ENCODE data around the gene BAG5.
"Not testable (repeated sequence)": the region's sequence is repeated elsewhere in the genome, so short reads cannot be mapped to it uniquely, and the experiment has no call there.

Gene BAG5

DNA sequence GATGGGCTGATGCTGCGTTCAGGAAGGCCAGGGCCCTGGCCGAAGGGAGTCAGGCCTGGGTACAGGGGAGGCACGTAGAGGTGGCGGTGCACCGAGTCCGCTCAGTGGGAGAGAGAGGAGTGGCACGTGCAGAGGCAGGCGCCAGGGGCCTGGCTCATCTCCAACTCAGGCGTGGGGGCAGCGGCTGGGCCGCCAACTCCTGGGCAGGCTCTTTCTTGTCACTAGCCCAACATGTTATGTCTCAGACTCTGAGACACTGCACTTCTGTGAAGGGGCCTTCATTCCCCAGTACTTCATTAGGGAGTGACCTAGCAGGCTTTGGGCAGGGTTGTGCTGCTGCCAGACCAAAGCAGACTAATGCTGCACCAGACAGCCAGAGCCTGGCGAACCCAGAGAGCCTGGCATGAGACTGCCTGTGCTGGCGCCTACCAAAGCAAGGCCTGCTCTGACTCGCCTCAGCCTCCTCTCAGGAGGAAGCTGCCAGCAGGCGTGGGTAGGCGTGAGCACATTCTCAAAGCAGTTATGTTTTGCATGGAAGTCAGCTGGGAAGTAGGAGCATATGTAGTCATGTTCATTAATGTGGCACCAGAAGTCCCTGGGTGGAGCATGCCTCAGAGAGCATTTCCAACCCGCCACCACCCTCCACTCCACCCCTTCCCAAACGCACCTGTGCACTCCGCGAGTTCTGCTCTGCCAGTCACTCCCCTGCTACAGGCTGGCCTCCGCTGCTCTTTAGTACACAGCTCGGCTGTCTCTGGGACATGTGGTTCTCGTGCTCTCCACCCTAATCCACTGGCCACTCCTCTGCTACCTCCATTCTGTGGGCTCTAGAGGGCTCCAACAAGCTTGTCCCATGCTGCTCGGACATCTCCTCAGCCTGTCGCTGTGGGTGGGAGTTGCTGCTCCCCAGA, 49.5 kb downstream of the BAG5 start:
- Mint-ChIP-seq H3K27me3 (ENCODE audit: low read depth) (no peaks in the 10 kb centered on the region), H3K27ac (no peak overlapping the region), H3K36me3 (ENCODE audit: low read depth) (peaks cover 3% of the 10 kb centered on the region), H3K4me1 (ENCODE audit: low read depth) (no peaks in the 10 kb centered on the region), H3K9me3 (no peaks in the 10 kb centered on the region), H3K4me3 (no peak overlapping the region)
- DNase-seq (ENCODE audit: low spot score): no peak

DNA sequence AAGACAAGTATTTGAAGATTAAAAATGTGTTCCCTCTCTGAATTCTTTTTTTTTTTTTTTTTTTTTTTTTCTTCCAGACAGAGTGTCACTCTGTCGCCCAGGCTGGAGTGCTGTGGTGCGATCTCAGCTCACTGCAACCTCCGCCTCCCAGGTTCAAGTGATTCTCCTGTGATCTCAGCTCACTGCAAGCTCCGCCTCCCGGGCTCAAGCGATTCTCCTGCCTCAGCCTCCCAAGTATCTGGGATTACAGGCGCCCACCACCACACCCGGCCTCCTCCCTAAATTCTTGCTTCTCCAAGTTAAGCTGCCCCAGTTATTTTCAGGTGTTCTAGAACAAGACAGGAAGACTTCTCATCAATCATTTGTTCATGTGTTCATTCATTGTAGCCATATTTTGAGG, 50.3 kb downstream of the BAG5 start:
- not testable (repeated sequence) for H3K36me3 Mint-ChIP-seq (ENCODE audit: low read depth); H3K9me3 Mint-ChIP-seq; H3K27me3 Mint-ChIP-seq (ENCODE audit: low read depth); H3K4me3 Mint-ChIP-seq; H3K4me1 Mint-ChIP-seq (ENCODE audit: low read depth); DNase-seq (ENCODE audit: low spot score); H3K27ac Mint-ChIP-seq

DNA sequence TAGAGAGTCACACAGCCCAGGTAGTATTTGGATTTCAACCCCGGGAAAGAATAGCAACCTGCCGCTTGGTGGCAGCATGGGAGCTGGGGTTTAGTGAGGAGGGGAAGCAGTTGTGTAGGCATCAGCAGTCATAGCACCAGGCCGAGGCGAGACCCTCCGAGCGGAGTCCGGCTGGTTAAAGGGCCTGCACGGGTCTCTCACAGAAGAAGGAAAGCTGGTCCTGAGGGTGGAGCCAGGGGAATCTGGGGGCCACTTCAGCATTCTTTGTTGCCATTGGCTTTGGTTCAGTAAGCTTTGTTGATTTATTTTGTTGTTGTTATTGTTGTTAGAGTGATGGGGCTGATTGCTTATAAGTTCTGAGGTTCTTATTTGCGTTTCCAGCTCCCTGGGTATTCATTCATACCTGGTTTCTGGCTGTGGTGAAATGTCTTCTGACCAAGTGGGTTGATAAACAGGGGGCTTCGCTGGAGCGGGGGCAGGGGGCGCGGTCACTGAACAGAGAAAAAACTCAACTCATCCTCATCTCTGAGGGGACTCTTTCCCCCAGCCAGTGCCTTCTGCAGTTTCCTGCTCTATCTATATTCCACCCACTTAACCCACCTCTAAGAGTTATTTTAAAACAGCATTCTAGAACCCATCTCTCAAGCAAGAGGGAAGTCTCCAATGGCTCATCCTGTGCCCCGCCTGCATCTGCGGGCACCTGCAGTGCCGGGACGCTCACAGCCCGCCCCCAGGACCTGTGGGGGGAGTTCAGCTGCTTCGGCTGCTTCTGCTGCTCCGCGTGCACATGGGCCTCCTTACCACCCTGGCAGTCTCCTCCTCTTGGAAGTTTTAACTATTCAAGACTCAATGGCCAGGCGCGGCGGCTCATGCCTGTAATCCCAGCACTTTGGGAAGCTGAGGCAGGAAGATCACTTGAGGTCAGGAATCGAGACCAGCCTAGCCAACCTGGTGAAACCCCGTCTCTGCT, 51.4 kb downstream of the BAG5 start:
- DNase-seq (ENCODE audit: low spot score): no peak
- Mint-ChIP-seq H3K36me3 (ENCODE audit: low read depth) (peaks cover 7% of the 10 kb centered on the region), H3K27ac (no peak overlapping the region), H3K4me1 (ENCODE audit: low read depth) (no peaks in the 10 kb centered on the region), H3K9me3 (no peaks in the 10 kb centered on the region), H3K27me3 (ENCODE audit: low read depth) (no peaks in the 10 kb centered on the region), H3K4me3 (no peak overlapping the region)

DNA sequence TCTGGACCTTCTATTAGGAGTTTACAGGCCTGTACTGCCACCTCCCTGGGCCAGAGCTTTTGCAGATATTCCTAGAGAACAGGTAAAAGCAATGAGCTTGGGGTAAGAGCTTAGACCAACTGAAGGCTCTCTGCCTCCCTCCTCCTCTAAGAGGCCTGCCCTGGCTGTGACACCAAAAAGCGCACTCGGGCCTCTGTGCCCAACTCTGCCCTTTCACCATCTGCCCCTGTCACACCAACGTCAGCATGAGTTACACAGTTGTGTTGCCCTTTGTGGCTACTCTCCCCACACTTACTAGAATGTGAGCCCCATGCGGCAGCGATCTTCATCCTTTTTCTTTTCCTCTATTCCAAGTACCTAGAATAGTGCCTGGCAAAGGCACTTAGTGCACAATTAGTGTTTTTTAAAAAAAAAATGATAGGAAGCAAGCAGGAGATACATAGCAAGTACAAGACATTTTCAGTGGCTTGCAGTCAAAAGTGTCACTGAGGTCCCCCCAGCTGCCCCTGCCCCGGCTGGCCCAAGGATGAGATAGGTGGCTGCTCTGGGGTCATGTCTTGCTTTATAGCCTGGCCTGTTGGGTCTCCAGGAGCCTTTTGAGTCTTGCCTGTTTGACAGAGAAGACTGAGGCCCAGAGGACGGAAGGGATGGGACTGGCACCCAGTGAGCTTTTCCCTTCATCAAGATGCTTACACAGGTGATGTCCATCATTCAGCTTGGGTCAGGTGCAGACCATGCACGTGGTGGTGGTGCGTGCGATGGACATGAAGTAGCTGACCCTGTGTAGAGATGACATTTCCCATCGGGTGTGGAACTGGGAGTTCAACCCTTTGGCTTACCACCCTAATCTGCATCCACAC, 52.4 kb downstream of the BAG5 start:
- H3K4me3 Mint-ChIP-seq: no peak overlapping the region
- no peak overlapping the region for H3K27ac Mint-ChIP-seq

DNA sequence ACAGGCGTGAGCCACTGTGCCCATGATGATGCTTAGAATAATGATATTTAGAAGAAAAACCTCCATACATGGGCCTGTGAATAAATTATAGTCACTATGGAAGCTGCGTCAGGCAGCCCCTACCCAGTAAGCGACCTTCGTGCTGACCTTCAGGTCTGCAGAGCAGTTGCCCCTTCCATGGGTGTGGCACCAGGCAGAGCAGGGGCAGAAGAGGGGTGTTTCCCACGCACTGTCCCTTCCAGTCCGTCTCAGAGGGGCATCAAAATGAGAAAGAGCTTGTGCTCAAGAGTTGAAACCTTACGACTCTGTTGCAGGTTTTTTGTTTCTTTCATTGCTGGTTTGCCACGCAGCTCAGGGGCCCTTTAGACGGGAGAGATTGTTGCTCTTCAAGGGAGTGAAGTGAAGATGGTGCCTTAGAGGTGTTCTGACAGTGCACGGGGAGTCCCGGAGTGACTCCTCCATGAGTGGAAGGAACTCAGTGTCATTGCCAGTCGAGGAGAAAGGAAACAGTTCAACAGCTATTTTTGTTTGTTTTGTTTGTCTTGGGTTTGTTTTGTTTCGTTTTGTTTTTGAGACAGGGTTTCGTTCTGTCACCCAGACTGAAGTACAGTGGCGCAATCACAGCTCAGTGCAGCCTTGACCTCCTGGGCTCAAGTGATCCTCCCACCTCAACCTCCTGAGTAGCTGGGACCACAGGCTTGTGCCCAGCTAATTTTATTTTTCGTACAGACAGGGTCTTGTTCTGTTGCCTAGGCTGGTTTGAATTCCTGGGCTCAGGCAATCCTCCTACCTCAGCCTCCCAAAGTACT, 53.7 kb downstream of the BAG5 start:
- Mint-ChIP-seq H3K27me3 (ENCODE audit: low read depth) (no peaks in the 10 kb centered on the region), H3K4me3 (no peak overlapping the region), H3K36me3 (ENCODE audit: low read depth) (peaks cover 21% of the 10 kb centered on the region), H3K4me1 (ENCODE audit: low read depth) (no peaks in the 10 kb centered on the region), H3K9me3 (no peaks in the 10 kb centered on the region), H3K27ac (no peak overlapping the region)
- DNase-seq (ENCODE audit: low spot score): no peak

More for the DNA sequence above, 52.4 kb downstream of the BAG5 start:
- Mint-ChIP-seq H3K9me3 (no peaks in the 10 kb centered on the region), H3K27me3 (ENCODE audit: low read depth) (no peaks in the 10 kb centered on the region), H3K4me1 (ENCODE audit: low read depth) (no peaks in the 10 kb centered on the region), H3K36me3 (ENCODE audit: low read depth) (peaks cover 11% of the 10 kb centered on the region)
- no peak for DNase-seq (ENCODE audit: low spot score)

DNA sequence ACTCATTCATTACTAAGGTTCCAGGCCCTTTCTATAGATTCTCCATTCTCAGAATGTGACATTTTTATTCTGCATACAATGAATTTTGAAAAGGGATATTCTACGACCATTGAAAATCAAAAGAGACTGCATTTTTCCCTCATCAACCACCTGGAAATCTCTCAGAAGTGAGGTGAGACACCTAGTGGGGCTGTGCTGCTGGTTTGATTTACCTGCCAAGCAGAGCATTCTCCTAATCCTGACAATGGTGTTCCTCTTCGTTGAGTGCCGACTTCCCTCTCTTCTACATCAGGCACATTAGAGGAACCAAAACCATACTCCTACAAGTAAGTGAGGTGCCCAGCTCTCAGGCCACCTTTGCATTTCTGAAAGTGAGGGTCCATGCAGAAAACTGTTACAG, 54.7 kb downstream of the BAG5 start:
- Mint-ChIP-seq H3K36me3 (ENCODE audit: low read depth) (peaks cover 28% of the 10 kb centered on the region), H3K9me3 (no peaks in the 10 kb centered on the region), H3K4me3 (no peak overlapping the region), H3K4me1 (ENCODE audit: low read depth) (no peaks in the 10 kb centered on the region), H3K27ac (no peak overlapping the region), H3K27me3 (ENCODE audit: low read depth) (no peaks in the 10 kb centered on the region)
- no peak for DNase-seq (ENCODE audit: low spot score)
